Sigmoid colon (tissue), 4 donors: ENCODE data around the gene P4HA1.
"Not testable (repeated sequence)": the region's sequence is repeated elsewhere in the genome, so short reads cannot be mapped to it uniquely, and the experiment has no call there.

Experiments used
- EP300 ChIP-seq, 4 donors: sonication (generic); formaldehyde crosslinking; IDR thresholded peaks; one replicate each; pipeline ENCODE4 v1.6.1; 2017; ENCODE audit warnings: antibody characterized with exemption in 4 of 4
- POLR2A ChIP-seq, 2 donors: fragments of 450-650 bp; IDR thresholded peaks; one replicate each; pipeline ENCODE4 v1.6.1; 2016; ENCODE audit warnings: antibody characterized with exemption in 2 of 2, mild to moderate bottlenecking in 2 of 2, moderate library complexity in 2 of 2
- POLR2AphosphoS5 ChIP-seq, 4 donors: sonication (generic); formaldehyde crosslinking; IDR thresholded peaks; one replicate each; pipeline ENCODE4 v1.6.1; 2017; ENCODE audit warnings: antibody characterized with exemption in 4 of 4
- TF ChIP-seq, protein P1 (sequence below), 4 experiments: fragments of 450-650 bp in 3 of 4; fragments of 200-600 bp in 1 of 4; IDR thresholded peaks; one replicate each; pipeline ENCODE4 v1.5.1; 2016 to 2019; ENCODE audit warnings: antibody characterized with exemption in 4 of 4, mild to moderate bottlenecking in 3 of 4, moderate library complexity in 2 of 4

DNA sequence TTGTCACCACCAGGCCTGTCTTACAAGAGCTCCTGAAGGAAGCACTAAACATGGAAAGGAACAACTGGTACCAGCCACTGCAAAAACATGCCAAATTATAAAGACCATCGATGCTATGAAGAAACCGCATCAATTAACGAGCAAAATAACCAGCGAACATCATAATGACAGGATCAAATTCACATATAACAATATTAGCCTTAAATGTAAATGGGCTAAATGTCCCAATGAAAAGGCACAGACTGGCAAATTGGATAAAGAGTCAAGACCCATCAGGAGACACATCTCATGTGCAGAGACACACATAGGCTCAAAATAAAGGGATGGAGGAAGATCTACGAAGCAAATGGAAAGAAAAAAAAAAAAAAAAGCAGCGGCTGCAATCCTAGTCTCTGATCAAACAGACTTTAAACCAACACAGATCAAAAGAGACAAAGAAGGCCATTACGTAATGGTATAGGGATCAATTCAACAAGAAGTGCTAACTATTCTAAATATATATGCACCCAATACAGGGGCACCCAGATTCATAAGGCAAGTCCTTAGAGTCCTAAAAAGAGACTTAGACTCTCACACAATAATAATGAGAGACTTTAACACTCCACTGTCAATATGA lies 73.1 kb downstream of the P4HA1 start:
- TF ChIP-seq POLR2A, POLR2AphosphoS5, EP300 (IDR thresholded peaks at IDR 0.05): not testable (repeated sequence)
- TF ChIP-seq, protein P1, sequence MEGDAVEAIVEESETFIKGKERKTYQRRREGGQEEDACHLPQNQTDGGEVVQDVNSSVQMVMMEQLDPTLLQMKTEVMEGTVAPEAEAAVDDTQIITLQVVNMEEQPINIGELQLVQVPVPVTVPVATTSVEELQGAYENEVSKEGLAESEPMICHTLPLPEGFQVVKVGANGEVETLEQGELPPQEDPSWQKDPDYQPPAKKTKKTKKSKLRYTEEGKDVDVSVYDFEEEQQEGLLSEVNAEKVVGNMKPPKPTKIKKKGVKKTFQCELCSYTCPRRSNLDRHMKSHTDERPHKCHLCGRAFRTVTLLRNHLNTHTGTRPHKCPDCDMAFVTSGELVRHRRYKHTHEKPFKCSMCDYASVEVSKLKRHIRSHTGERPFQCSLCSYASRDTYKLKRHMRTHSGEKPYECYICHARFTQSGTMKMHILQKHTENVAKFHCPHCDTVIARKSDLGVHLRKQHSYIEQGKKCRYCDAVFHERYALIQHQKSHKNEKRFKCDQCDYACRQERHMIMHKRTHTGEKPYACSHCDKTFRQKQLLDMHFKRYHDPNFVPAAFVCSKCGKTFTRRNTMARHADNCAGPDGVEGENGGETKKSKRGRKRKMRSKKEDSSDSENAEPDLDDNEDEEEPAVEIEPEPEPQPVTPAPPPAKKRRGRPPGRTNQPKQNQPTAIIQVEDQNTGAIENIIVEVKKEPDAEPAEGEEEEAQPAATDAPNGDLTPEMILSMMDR (IDR thresholded peaks at IDR 0.05) = not testable (repeated sequence)
